Keratinocyte (primary cell): ENCODE data around the gene RGS6. TPM values are rescaled to one million over a fixed set of nuclear protein-coding genes. Genes with fewer than 3 reads are reported as not detected.

Experiments used
- DNase-seq: peaks from one replicate; pipeline ENCODE4 v3.0.0-alpha.2; 2011; ENCODE audit warnings: low read depth, missing footprints, low spot score
- FAIRE-seq: peaks from 2 replicates; lab custom pipeline; 2011; peaks lifted over from hg19 to GRCh38; lab: Jason Lieb, UNC
- H2AFZ ChIP-seq: 2 replicates; pipeline ENCODE4 v1.6.0; 2012; ENCODE audit warnings: low read length, control low read depth, inconsistent platforms; ENCODE audit not compliant: control insufficient read depth
- H3K27ac ChIP-seq: 2 replicates; pipeline ENCODE4 v1.5.1; 2011; ENCODE audit warnings: low read length; ENCODE audit not compliant: control insufficient read depth, insufficient read depth
- H3K27me3 ChIP-seq: 3 replicates; pipeline ENCODE4 v1.6.0; 2011; ENCODE audit warnings: low read length; ENCODE audit not compliant: control insufficient read depth, insufficient read depth; ENCODE audit errors: extremely low read depth
- H3K36me3 ChIP-seq, 2 experiments: 2 replicates in 1 of 2; 3 replicates in 1 of 2; pipeline ENCODE4 v1.5.1; 2011; ENCODE audit warnings: low read length in 2 of 2, mild to moderate bottlenecking in 1 of 2; ENCODE audit not compliant: control insufficient read depth in 2 of 2, insufficient read depth in 2 of 2; ENCODE audit errors: extremely low read depth in 1 of 2
- H3K4me1 ChIP-seq: 3 replicates; pipeline ENCODE4 v1.5.1; 2011; ENCODE audit warnings: low read length; ENCODE audit not compliant: control insufficient read depth, insufficient read depth; ENCODE audit errors: extremely low read depth
- H3K4me2 ChIP-seq: 3 replicates; pipeline ENCODE4 v1.6.0; 2011; ENCODE audit warnings: low read depth, low read length; ENCODE audit not compliant: control insufficient read depth, insufficient read depth; ENCODE audit errors: extremely low read depth
- H3K4me3 ChIP-seq, 3 experiments: fragments of 200-600 bp in 1 of 3; sonication (generic) in 1 of 3; 2 replicates in 2 of 3; 3 replicates in 1 of 3; pipeline ENCODE4 v1.5.1; 2011 to 2016; ENCODE audit warnings: low read length in 3 of 3, mild to moderate bottlenecking in 3 of 3, control low read depth in 2 of 3, inconsistent platforms in 1 of 3, low read depth in 1 of 3, mixed read lengths in 1 of 3, mixed run types in 1 of 3, moderate library complexity in 1 of 3; ENCODE audit not compliant: control insufficient read depth in 2 of 3, insufficient read depth in 2 of 3; ENCODE audit errors: extremely low read depth in 1 of 3
- H3K79me2 ChIP-seq: 2 replicates; pipeline ENCODE4 v1.6.0; 2012; ENCODE audit warnings: low read length; ENCODE audit not compliant: control insufficient read depth, insufficient read depth
- H3K9ac ChIP-seq: 3 replicates; pipeline ENCODE4 v1.6.0; 2011; ENCODE audit warnings: low read length; ENCODE audit not compliant: control insufficient read depth, insufficient read depth; ENCODE audit errors: extremely low read depth
- H3K9me1 ChIP-seq: 3 replicates; pipeline ENCODE4 v1.6.0; 2011; ENCODE audit warnings: low read length; ENCODE audit not compliant: control insufficient read depth, insufficient read depth; ENCODE audit errors: extremely low read depth
- H3K9me3 ChIP-seq: 2 replicates; pipeline ENCODE4 v1.5.1; 2012; ENCODE audit warnings: low read depth, low read length; ENCODE audit not compliant: control insufficient read depth
- H4K20me1 ChIP-seq: 3 replicates; pipeline ENCODE4 v1.6.0; 2011; ENCODE audit warnings: low read length; ENCODE audit not compliant: control insufficient read depth, insufficient read depth; ENCODE audit errors: extremely low read depth
- EZH2 ChIP-seq: IDR thresholded peaks from one replicate; pipeline ENCODE4 v1.6.1; 2012; ENCODE audit warnings: inconsistent platforms, mild to moderate bottlenecking, low read length, moderate library complexity
- dilution Hi-C: fragments of 300-500 bp; cut with MboI; formaldehyde crosslinking; loops from one replicate; pipeline ENCODE4 v1.7.0; 2020; ENCODE audit warnings: low sequenced_read_pairs; ENCODE audit not compliant: extremely low pct_ligation_motif_present
- polyA plus RNA-seq, 5 experiments: library from polyadenylated mRNA; depleted of rRNA in 3 of 5; stranded (reverse) in 3 of 5; stranded (forward) in 1 of 5; unstranded in 1 of 5; fragments of >200 nt; gene quantifications; 1 replicate in 1 of 5; 2 replicates in 3 of 5; 3 replicates in 1 of 5; pipeline versions ENCODE4 v1.2.1 to v1.2.3, GENCODE V29; 2011 to 2012; ENCODE audit warnings: missing spikeins in 2 of 5, low read depth in 1 of 5, low replicate concordance in 1 of 5
- TF ChIP-seq, protein P1 (sequence below), 3 experiments: IDR thresholded peaks in 1 of 3; conservative IDR thresholded peaks in 1 of 3; optimal IDR thresholded peaks in 1 of 3; 2 replicates in 2 of 3; 3 replicates in 1 of 3; pipeline versions ENCODE3 to v1.5.1; 2011; ENCODE audit warnings: low read length in 3 of 3, mild to moderate bottlenecking in 3 of 3, moderate library complexity in 2 of 3, control low read depth in 1 of 3, inconsistent platforms in 1 of 3; ENCODE audit not compliant: insufficient read depth in 2 of 3; ENCODE audit errors: extremely low read depth in 1 of 3

The RGS6 gene
- polyA plus RNA-seq, 1 donor (not counting 4 experiments of a cell fraction or from before 2014, with no cell fraction given), result not detected

DNA sequence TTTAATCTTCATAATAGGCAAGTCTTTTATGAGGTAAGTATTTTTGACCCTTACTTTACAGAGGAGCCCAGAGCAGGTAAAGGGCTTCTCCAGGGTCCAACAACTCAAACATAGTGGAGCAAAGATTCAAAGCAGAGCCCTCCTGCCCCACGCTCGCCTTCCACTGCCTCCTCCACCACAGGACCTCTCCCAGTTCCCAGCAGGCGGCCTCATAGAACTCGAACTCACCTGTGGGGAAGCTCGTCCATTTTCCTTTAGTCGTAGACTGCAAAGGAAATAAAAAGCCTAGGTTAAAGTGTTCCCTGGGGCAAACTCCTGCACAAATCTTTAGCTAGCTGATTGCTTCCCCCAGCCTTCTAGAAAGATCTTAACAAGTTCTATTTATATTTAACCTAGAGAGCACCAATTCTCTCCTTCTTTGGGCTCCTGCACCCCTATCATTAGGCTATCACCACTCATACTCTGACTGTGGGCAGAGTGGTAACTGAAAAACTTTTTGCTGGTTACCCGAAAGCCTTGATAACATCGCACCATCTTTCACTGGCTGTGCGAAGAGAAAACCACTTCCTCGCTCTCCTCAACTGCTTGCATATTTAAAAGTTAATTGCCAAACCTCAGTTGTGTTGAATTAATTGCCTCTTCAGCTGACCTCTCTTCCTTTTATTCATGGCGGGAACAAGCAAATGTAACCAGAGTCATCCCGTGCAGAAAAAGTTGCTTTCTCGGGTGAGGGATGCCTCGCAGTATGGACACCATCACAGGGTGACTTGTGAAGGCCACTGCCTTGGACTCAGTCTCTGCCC lies 662.1 kb downstream of the RGS6 start:
- H2AFZ ChIP-seq, result no peak overlapping the region
- no peak overlapping the region for H3K9ac ChIP-seq
- no peak overlapping the region for H3K4me2 ChIP-seq
- H3K4me1 ChIP-seq, result no peaks in the 10 kb centered on the region
- H3K9me3 ChIP-seq, result no peaks in the 10 kb centered on the region
- DNase-seq (no peak), FAIRE-seq (no peak)
- no peaks in the 10 kb centered on the region for H4K20me1 ChIP-seq
- H3K27ac ChIP-seq, result no peak overlapping the region
- H3K79me2 ChIP-seq, result no peaks in the 10 kb centered on the region
- dilution Hi-C loops, result no loop called here
- H3K36me3 ChIP-seq, result no peaks in the 10 kb centered on the region
- no peak for TF ChIP-seq EZH2
- TF ChIP-seq, protein P1, sequence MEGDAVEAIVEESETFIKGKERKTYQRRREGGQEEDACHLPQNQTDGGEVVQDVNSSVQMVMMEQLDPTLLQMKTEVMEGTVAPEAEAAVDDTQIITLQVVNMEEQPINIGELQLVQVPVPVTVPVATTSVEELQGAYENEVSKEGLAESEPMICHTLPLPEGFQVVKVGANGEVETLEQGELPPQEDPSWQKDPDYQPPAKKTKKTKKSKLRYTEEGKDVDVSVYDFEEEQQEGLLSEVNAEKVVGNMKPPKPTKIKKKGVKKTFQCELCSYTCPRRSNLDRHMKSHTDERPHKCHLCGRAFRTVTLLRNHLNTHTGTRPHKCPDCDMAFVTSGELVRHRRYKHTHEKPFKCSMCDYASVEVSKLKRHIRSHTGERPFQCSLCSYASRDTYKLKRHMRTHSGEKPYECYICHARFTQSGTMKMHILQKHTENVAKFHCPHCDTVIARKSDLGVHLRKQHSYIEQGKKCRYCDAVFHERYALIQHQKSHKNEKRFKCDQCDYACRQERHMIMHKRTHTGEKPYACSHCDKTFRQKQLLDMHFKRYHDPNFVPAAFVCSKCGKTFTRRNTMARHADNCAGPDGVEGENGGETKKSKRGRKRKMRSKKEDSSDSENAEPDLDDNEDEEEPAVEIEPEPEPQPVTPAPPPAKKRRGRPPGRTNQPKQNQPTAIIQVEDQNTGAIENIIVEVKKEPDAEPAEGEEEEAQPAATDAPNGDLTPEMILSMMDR (optimal IDR thresholded peaks at IDR 0.05 in 1 of 3, IDR thresholded peaks at IDR 0.05 in 1 of 3, conservative IDR thresholded peaks at IDR 0.05 in 1 of 3; ENCODE audit: extremely low read depth in 1 of 3, insufficient read depth in 2 of 3, low read length in 3 of 3), result no peak
- no peaks in the 10 kb centered on the region for H3K9me1 ChIP-seq
- H3K27me3 ChIP-seq, result peaks cover 25% of the 10 kb centered on the region
- H3K4me3 ChIP-seq, result no peak overlapping the region

DNA sequence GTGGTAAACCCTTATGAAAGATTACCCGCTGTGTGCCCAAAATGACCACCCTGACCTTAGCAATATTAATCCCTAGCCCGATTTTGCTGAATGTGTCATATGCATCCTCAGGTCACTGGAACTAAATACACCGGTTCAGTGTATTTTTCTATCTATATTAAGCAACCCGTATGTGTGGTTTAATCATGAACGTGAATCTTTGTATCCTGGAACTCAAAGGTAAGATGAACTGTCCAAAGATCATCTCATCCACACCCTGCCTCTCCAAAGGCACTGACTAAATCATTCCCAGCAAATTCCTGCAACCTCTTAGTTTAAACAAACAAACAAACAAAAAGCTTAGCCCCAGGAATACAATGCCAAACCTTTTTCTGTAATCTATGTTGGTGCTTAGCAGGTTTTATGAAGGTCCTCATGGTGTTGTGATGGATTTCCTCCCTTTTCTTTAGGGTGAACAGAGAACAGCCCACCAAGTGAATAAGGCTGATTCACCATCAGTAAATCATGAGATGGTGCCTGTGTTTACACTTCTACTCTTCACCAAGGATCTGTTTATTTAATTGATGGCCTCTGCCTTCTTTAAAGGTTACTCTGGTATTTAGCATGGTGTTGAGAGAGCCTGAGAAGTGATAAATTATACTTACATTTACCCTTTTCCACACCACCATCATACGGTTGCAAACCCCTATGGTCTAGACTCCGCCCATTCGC lies 663.1 kb downstream of the RGS6 start:
- H4K20me1 ChIP-seq, result no peaks in the 10 kb centered on the region
- FAIRE-seq (no peak), DNase-seq (no peak)
- no peak overlapping the region for H3K9ac ChIP-seq
- H2AFZ ChIP-seq, result no peak overlapping the region
- H3K4me3 ChIP-seq, result no peak overlapping the region
- no peaks in the 10 kb centered on the region for H3K9me1 ChIP-seq
- no peaks in the 10 kb centered on the region for H3K36me3 ChIP-seq
- H3K4me2 ChIP-seq, result no peak overlapping the region
- H3K27me3 ChIP-seq, result peaks cover 25% of the 10 kb centered on the region
- H3K4me1 ChIP-seq, result no peaks in the 10 kb centered on the region
- no peaks in the 10 kb centered on the region for H3K9me3 ChIP-seq
- TF ChIP-seq EZH2, result no peak
- TF ChIP-seq, protein P1 (optimal IDR thresholded peaks at IDR 0.05 in 1 of 3, IDR thresholded peaks at IDR 0.05 in 1 of 3, conservative IDR thresholded peaks at IDR 0.05 in 1 of 3; ENCODE audit: extremely low read depth in 1 of 3, insufficient read depth in 2 of 3, low read length in 3 of 3), result no peak
- dilution Hi-C loops, result no loop called here
- no peaks in the 10 kb centered on the region for H3K79me2 ChIP-seq
- H3K27ac ChIP-seq, result no peak overlapping the region
